ENCODE data around the gene KCNMB2.

- TF ChIP-seq CTCF (IDR thresholded peaks at IDR 0.05; ENCODE audit: poor library complexity) (no peak), EZH2phosphoT487 (IDR thresholded peaks at IDR 0.05; ENCODE audit: low read depth, severe bottlenecking, unreplicated experiment) (no peak)
Observed at GRCh38 chr3:178851564-178851963, 315.3 kb downstream of the KCNMB2 start.

Measured in hepatocyte (in vitro differentiated cells).